CD8-positive, alpha-beta memory T cell (primary cell): ENCODE data around the gene SLC22A1. TPM values are rescaled to one million over a fixed set of nuclear protein-coding genes. Genes with fewer than 3 reads are reported as not detected.

ENCODE experiments used
- CTCF ChIA-PET: fragments of 350-600 bp; sonication (Branson Sonifier 250); formaldehyde crosslinking; loops from one replicate; lab custom pipeline; 2021; ENCODE audit warnings: antibody characterized with exemption; lab: Charles Lee
- POLR2A ChIA-PET: fragments of 350-600 bp; sonication (Branson Sonifier 250); formaldehyde crosslinking; loops from one replicate; lab custom pipeline; 2021; ENCODE audit warnings: antibody characterized with exemption; lab: Charles Lee
- DNase-seq, 5 donors: peaks; one replicate each; pipeline versions ENCODE4 v3.0.0 to v3.0.0-alpha.2; 2020 to 2022; ENCODE audit warnings: mixed read lengths in 1 of 5
- H3K27ac ChIP-seq: one replicate; pipeline ENCODE4 v1.7.0; 2013; ENCODE audit warnings: low read depth, mild to moderate bottlenecking, low read length, moderate library complexity
- H3K27me3 ChIP-seq: 2 replicates; pipeline ENCODE4 v1.7.0; 2013; ENCODE audit warnings: low read length, mild to moderate bottlenecking; ENCODE audit not compliant: insufficient read depth, poor library complexity, severe bottlenecking
- H3K36me3 ChIP-seq: 2 replicates; pipeline ENCODE4 v1.7.0; 2013; ENCODE audit warnings: mild to moderate bottlenecking, low read length, moderate library complexity; ENCODE audit not compliant: insufficient read depth
- H3K4me1 ChIP-seq: 2 replicates; pipeline ENCODE4 v1.7.0; 2013; ENCODE audit warnings: mild to moderate bottlenecking, low read length, moderate library complexity; ENCODE audit not compliant: insufficient read depth
- H3K4me3 ChIP-seq: 2 replicates; pipeline ENCODE4 v1.7.0; 2013; ENCODE audit warnings: mild to moderate bottlenecking, low read length
- H3K9me3 ChIP-seq: 2 replicates; pipeline ENCODE4 v1.7.0; 2013; ENCODE audit warnings: mild to moderate bottlenecking, low read length
- H3K27ac Mint-ChIP-seq, 8 donors: one replicate each; pipeline ENCODE4 v1.8.0; 2020 to 2021; ENCODE audit warnings: mixed read lengths in 8 of 8, mild to moderate bottlenecking in 6 of 8, inconsistent platforms in 3 of 8, moderate library complexity in 3 of 8
- H3K27me3 Mint-ChIP-seq, 2 donors: one replicate each; pipeline ENCODE4 v1.8.0; 2020 to 2021; ENCODE audit warnings: mixed read lengths in 2 of 2, mild to moderate bottlenecking in 1 of 2, moderate library complexity in 1 of 2
- H3K36me3 Mint-ChIP-seq, 3 donors: one replicate each; pipeline ENCODE4 v1.8.0; 2020 to 2021; ENCODE audit warnings: mixed read lengths in 3 of 3, inconsistent platforms in 1 of 3, mild to moderate bottlenecking in 1 of 3
- H3K4me1 Mint-ChIP-seq, 3 donors: one replicate each; pipeline ENCODE4 v1.8.0; 2020 to 2021; ENCODE audit warnings: mixed read lengths in 3 of 3, inconsistent platforms in 1 of 3, mild to moderate bottlenecking in 1 of 3
- H3K4me3 Mint-ChIP-seq, 7 donors: one replicate each; pipeline ENCODE4 v1.8.0; 2020 to 2021; ENCODE audit warnings: mixed read lengths in 7 of 7, mild to moderate bottlenecking in 6 of 7, moderate library complexity in 4 of 7, inconsistent platforms in 2 of 7
- H3K9me3 Mint-ChIP-seq, 5 donors: one replicate each; pipeline ENCODE4 v1.8.0; 2020 to 2022; ENCODE audit warnings: mixed read lengths in 5 of 5, mild to moderate bottlenecking in 3 of 5, moderate library complexity in 2 of 5, inconsistent platforms in 1 of 5
- polyA plus RNA-seq: library from polyadenylated mRNA; unstranded; fragments of 300-500 nt; fragmentation: Illumina TruSeq; gene quantifications from one replicate; pipeline ENCODE4 v1.2.3, GENCODE V29; 2021
- total RNA-seq, 2 experiments: library from RNA; stranded (reverse); gene quantifications; one replicate each; pipeline ENCODE4 v1.2.3, GENCODE V29; 2021

The SLC22A1 gene
- total and polyA plus RNA-seq, 3 experiments from 2014 or later = 0.13 to 0.49 (median 0.22) TPM

- Histone ChIP-seq H3K27me3 (no peaks in the 10 kb centered on the region), H3K4me1 (no peaks in the 10 kb centered on the region), H3K9me3 (no peaks in the 10 kb centered on the region), H3K27ac (no peak overlapping the region), H3K36me3 (peaks cover 67% of the 10 kb centered on the region), H3K4me3 (no peak overlapping the region)
- peaks cover 7 to 95% (median 43%) of the 10 kb centered on the region in 3 donors for H3K36me3 Mint-ChIP-seq
- no peak overlapping the region for H3K4me3 Mint-ChIP-seq
- ChIA-PET POLR2A (no interaction called here), CTCF (no interaction called here)
- H3K27ac Mint-ChIP-seq = no peak overlapping the region
- peaks cover 6 to 15% (median 15%) of the 10 kb centered on the region in 3 donors for H3K4me1 Mint-ChIP-seq
- H3K27me3 Mint-ChIP-seq = no peaks in the 10 kb centered on the region
- no peak for DNase-seq
- no peaks in the 10 kb centered on the region for H3K9me3 Mint-ChIP-seq
Observed at GRCh38 chr6:160081398-160081797, 40.2 kb upstream of the SLC22A1 start.

GRCh38 chr6:160082627-160083026, 39.0 kb upstream of the SLC22A1 start:
- Mint-ChIP-seq H3K4me1 (peaks cover 6 to 15% (median 14%) of the 10 kb centered on the region in 3 donors), H3K27me3 (no peaks in the 10 kb centered on the region), H3K36me3 (peaks cover 7 to 93% (median 40%) of the 10 kb centered on the region in 3 donors), H3K9me3 (no peaks in the 10 kb centered on the region), H3K4me3 (no peak overlapping the region), H3K27ac (peak overlapping the region in 1 of 8 donors; percentile 60)
- H3K36me3 ChIP-seq = peaks cover 63% of the 10 kb centered on the region
- H3K27ac ChIP-seq = no peak overlapping the region
- CTCF ChIA-PET = no interaction called here
- no peak for DNase-seq
- no peaks in the 10 kb centered on the region for H3K9me3 ChIP-seq
- H3K27me3 ChIP-seq = no peaks in the 10 kb centered on the region
- no peaks in the 10 kb centered on the region for H3K4me1 ChIP-seq
- no peak overlapping the region for H3K4me3 ChIP-seq
- POLR2A ChIA-PET = no interaction called here

GRCh38 chr6:160084198-160084776, 37.3 kb upstream of the SLC22A1 start:
- Mint-ChIP-seq H3K4me1 (peaks cover 6 to 15% (median 14%) of the 10 kb centered on the region in 3 donors), H3K36me3 (peaks cover 7 to 92% (median 48%) of the 10 kb centered on the region in 3 donors), H3K4me3 (no peak overlapping the region), H3K27ac (peak overlapping the region in 1 of 8 donors; percentile 77), H3K27me3 (no peaks in the 10 kb centered on the region), H3K9me3 (no peaks in the 10 kb centered on the region)
- H3K9me3 ChIP-seq = no peaks in the 10 kb centered on the region
- peaks cover 62% of the 10 kb centered on the region for H3K36me3 ChIP-seq
- CTCF ChIA-PET = no interaction called here
- POLR2A ChIA-PET = no interaction called here
- no peak for DNase-seq
- no peaks in the 10 kb centered on the region for H3K4me1 ChIP-seq
- no peaks in the 10 kb centered on the region for H3K27me3 ChIP-seq
- H3K27ac ChIP-seq = no peak overlapping the region
- H3K4me3 ChIP-seq = no peak overlapping the region

- no peaks in the 10 kb centered on the region for H3K9me3 Mint-ChIP-seq
- ChIA-PET CTCF (no interaction called here), POLR2A (no interaction called here)
- H3K4me3 ChIP-seq = no peak overlapping the region
- no peaks in the 10 kb centered on the region for H3K27me3 Mint-ChIP-seq
- H3K36me3 ChIP-seq = peaks cover 62% of the 10 kb centered on the region
- H3K27ac ChIP-seq = no peak overlapping the region
- H3K4me1 ChIP-seq = no peaks in the 10 kb centered on the region
- H3K36me3 Mint-ChIP-seq = peaks cover 7 to 92% (median 47%) of the 10 kb centered on the region in 3 donors
- peak overlapping the region in 6 of 8 donors; percentile 4 to 61 (median 32) for H3K27ac Mint-ChIP-seq
- DNase-seq = no peak
- peaks cover 6 to 15% (median 14%) of the 10 kb centered on the region in 3 donors for H3K4me1 Mint-ChIP-seq
- H3K9me3 ChIP-seq = no peaks in the 10 kb centered on the region
- H3K4me3 Mint-ChIP-seq = peak overlapping the region in 3 of 7 donors; percentile 9 to 59 (median 17)
- no peaks in the 10 kb centered on the region for H3K27me3 ChIP-seq
Observed at GRCh38 chr6:160085226-160085625, 36.4 kb upstream of the SLC22A1 start.

- Histone ChIP-seq H3K36me3 (peaks cover 63% of the 10 kb centered on the region), H3K4me1 (no peaks in the 10 kb centered on the region), H3K27ac (no peak overlapping the region), H3K9me3 (no peaks in the 10 kb centered on the region), H3K4me3 (no peak overlapping the region), H3K27me3 (no peaks in the 10 kb centered on the region)
- POLR2A ChIA-PET = no interaction called here
- Mint-ChIP-seq H3K27me3 (no peaks in the 10 kb centered on the region), H3K27ac (peak overlapping the region in 6 of 8 donors; percentile 4 to 78 (median 32)), H3K4me3 (peak overlapping the region in 3 of 7 donors; percentile 17 to 59 (median 24)), H3K4me1 (peaks cover 6 to 15% (median 14%) of the 10 kb centered on the region in 3 donors), H3K36me3 (peaks cover 4 to 92% (median 46%) of the 10 kb centered on the region in 3 donors), H3K9me3 (no peaks in the 10 kb centered on the region)
- CTCF ChIA-PET = no interaction called here
- DNase-seq = no peak
Observed at GRCh38 chr6:160085713-160086505, 35.7 kb upstream of the SLC22A1 start.

- CTCF ChIA-PET = no interaction called here
- POLR2A ChIA-PET = no interaction called here
- Histone ChIP-seq H3K36me3 (peaks cover 68% of the 10 kb centered on the region), H3K27ac (no peak overlapping the region), H3K27me3 (no peaks in the 10 kb centered on the region), H3K9me3 (no peaks in the 10 kb centered on the region), H3K4me3 (no peak overlapping the region), H3K4me1 (no peaks in the 10 kb centered on the region)
- Mint-ChIP-seq H3K36me3 (peaks cover 0 to 89% (median 41%) of the 10 kb centered on the region in 3 donors), H3K9me3 (no peaks in the 10 kb centered on the region), H3K4me3 (no peak overlapping the region), H3K27me3 (no peaks in the 10 kb centered on the region), H3K27ac (peak overlapping the region in 3 of 8 donors; percentile 36 to 75 (median 58)), H3K4me1 (peaks cover 6 to 14% (median 12%) of the 10 kb centered on the region in 3 donors)
- no peak for DNase-seq
Observed at GRCh38 chr6:160086754-160087153, 34.9 kb upstream of the SLC22A1 start.

- no peak overlapping the region for H3K4me3 Mint-ChIP-seq
- H3K4me1 Mint-ChIP-seq = peaks cover 6 to 14% (median 12%) of the 10 kb centered on the region in 3 donors
- H3K27ac Mint-ChIP-seq = peak overlapping the region in 5 of 8 donors; percentile 54 to 81 (median 64)
- H3K27me3 Mint-ChIP-seq = no peaks in the 10 kb centered on the region
- CTCF ChIA-PET = interaction anchor here (1.6 kb wide), 1 partner anchor 298 kb away, joined by 4 read pairs; the partner anchor contains the start of gene MRPL18
- Histone ChIP-seq H3K27ac (no peak overlapping the region), H3K9me3 (no peaks in the 10 kb centered on the region), H3K4me3 (no peak overlapping the region), H3K4me1 (no peaks in the 10 kb centered on the region), H3K36me3 (peaks cover 75% of the 10 kb centered on the region), H3K27me3 (no peaks in the 10 kb centered on the region)
- POLR2A ChIA-PET = no interaction called here
- no peak for DNase-seq
- peaks cover 0 to 90% (median 36%) of the 10 kb centered on the region in 3 donors for H3K36me3 Mint-ChIP-seq
- no peaks in the 10 kb centered on the region for H3K9me3 Mint-ChIP-seq
Observed at GRCh38 chr6:160088069-160088783, 33.4 kb upstream of the SLC22A1 start.
